Stimulated activated CD4-positive, alpha-beta T cell treated with anti-CD3 and anti-CD28 coated beads, Interleukin-1b, Interleukin-23, amount 100 ng/mL, for 48 hours (primary cell): ENCODE measurements around the gene C9orf43.
"Not testable (repeated sequence)": the region's sequence is repeated elsewhere in the genome, so short reads cannot be mapped to it uniquely, and the experiment has no call there.

Source experiments
- DNase-seq: peaks from one replicate; pipeline ENCODE4 v3.0.0-alpha.2; 2020

Gene C9orf43

DNA sequence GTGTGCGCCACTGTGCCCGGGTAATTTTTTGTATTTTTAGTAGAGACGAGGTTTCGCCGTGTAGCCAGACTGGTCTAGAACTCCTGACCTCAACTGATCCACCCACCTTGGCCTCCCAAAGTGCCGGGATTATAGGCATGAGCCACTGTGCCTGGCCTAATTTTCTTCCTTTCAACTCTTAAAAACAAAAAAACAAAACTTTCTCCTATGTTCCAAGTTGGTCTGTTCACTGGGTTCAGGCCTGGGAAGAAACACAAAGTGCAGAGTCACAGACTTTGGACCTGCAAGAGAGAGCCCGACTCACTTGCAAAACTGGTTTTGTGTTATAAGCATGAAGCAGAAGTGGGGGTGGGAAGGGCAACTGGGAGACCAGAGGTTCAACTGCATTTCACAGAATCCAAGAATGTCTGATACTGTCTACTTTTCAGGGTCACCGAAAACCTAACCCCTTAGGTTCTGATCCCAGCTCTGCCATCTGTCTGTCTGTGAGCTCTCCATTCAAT, 28.6 kb upstream of the C9orf43 start:
- no peak for DNase-seq

DNA sequence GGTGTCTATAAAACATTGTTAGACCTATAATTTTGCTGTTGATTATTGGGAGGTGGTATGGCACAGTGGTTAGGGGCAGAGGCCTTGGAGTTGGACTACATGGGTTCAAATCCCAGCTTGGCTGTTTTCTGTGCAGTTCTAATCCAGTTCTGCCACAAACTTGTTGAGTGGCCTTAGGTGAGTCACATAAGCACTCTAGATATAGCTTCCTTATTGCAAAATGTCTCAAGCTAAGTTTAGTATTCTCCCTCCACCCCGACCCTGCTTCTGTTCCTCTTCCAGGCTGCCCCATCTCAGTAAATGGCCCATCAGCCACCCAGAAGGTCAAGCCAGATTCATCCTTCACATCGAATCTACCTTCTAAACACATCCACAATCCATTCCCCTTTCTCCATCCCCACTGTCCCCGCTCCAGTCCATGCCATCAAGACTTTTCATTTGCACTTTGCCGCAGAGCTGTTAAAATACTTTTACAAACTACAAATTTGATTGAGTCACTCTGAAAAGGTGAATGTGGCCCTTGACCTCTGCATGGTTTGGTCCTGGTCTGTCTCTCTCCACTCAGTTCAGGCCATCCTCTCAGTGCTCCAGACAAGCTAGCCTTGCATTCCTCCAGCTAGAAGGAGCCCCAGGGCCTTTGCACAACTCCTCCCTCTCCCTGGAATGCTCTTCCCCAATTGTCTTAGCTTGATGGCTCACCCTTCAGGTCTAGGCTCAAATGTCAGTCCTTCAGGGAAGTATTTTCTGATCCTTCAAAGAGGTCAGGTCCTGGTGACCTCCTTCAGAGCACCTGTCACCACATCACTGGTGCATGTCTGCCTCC, 23.8 kb upstream of the C9orf43 start:
- no peak for DNase-seq

DNA sequence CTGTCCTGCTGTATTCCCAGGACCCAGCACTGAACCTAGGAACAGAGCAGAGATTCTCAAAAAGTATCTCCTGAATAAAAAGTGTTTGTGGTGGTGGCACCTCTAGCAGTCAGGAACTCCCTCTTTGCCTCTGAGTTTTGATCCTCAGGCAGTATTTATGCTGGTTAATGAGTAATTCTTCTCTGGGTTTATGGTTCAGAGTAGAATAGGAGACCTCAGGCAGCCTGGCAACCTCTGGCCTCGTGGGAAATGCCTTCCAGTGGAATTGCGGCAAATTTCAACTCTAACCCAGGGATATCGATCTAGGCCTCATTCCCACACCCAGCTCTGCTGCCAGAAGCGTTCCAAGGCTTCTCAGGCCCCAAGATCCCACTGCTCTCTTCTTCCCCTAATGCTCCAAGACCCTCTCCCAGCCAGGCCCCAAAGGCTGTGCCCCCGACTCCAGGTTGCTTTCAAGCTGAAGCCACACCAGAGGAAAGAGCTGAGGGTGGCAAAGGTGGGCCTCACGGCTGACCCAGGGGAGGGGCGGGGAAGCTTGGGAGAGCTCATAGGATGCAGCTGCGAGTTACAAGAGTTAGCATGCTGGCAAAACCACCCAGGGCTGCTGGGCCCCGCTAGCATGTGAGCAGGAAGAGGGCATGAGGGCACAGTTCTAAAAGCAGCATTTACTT, 22.9 kb upstream of the C9orf43 start:
- no peak for DNase-seq

DNA sequence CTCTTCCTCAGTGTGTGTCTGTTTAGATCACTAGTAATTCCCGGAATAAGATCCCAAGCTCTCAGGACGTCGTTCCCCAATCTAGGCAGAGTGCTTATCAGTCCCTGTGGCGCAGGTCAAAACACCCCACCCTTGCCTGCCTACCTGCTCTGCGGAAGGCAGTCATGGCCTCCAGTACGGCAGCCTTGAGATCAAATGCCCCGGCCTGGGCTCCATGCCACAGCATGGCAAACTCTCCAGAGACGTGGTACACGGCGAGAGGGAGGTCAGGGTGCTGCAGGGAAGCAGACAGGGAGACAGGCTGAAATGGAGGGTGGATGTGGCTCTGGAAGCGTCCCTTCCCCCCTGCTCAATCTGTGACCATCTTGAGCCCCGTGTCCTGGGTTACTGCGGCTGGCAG, 21.7 kb upstream of the C9orf43 start:
- no peak for DNase-seq

DNA sequence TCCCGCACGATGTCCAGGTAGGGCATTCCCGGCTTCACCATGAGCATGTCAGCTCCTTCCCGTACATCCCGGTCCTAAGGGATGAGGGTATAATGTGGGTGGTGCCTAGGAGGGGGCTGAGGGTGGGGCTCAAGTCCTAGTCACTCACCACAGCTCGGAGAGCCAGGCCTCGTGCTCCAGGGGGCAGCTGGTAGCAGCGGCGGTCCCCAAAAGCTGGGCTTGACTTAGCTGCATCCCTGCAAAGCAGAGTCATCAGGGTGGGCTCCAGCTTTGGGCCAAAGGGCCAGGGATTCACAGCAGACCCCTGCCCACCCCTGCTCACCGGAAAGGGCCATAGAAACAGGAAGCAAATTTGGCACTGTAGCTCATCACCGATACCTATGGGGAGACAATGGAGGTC, 21.1 kb upstream of the C9orf43 start:
- DNase-seq: no peak

DNA sequence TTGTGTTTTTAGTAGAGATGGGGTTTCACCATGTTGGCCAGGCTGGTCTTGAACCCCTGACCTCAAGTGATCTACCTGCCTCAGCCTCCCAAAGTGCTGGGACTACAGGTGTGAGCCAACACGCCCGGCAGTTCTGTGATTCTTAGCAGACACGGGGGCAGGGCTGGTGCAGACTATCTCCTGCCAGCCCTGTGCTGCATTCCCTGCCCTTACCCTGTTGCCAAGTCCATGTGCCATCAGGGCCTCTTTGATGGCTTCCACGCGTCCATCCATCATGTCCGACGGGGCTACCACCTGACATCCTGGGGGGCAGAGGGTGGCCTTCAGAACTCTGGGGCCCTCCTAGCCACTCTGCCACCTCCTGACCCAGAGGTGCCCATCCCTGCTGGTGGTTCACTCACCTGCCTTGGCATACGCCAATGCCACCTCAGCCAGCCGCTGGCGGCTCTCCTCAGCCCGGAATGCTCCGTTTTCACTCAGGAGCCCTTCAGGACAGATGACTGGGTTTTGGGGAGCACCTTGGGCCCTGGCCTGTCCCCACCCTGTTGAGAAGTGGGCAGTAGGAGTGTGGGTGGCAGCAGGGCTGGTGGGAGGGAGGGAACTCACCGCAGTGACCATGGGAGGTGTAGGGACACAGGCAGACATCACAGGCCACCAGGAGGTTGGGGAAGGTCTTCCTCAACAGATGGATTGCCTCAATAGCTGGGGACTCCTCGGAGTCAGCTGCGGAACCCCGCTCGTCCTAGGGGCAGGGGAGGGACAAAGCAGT, 20.2 kb upstream of the C9orf43 start:
- DNase-seq: no peak

DNA sequence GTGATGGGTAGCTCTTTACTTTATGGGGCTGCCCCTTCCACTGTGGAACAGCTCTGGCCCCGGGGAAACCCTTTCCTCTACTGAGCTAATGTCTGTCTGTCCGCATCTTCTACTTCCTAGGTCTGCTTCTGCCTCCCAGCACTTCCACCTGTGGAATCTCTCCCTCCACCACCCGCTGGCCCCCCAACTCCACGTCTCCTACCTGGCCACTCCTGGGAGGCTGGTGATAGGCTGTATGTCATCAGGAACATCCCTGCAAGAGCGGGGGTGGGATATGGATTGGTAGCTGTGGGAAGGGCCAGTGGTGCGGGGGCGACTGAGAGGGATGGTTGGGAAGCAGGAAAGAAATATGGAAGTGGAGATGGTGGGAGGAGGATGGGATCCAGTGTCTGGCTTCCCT, 18.6 kb upstream of the C9orf43 start:
- no peak for DNase-seq

DNA sequence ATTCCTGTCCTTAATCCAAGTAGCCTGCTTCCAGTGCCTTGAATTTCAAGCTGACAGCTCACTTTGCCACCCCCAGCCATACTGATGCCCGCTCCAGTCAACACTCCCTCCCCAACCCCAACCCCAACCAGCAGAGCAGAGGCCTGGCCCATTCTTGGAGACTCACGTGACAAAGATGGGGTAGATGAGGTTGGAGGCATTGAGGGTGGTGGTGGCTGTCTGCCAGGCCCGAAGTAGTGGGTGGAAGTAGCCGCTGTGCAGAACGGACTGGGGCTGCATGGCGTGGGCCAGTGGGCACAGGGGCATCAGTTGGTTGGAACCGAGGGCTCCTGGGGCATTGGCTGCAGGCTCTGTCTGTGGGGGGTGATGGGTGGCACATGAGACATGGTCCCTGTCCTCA, 17.3 kb upstream of the C9orf43 start:
- no peak for DNase-seq

DNA sequence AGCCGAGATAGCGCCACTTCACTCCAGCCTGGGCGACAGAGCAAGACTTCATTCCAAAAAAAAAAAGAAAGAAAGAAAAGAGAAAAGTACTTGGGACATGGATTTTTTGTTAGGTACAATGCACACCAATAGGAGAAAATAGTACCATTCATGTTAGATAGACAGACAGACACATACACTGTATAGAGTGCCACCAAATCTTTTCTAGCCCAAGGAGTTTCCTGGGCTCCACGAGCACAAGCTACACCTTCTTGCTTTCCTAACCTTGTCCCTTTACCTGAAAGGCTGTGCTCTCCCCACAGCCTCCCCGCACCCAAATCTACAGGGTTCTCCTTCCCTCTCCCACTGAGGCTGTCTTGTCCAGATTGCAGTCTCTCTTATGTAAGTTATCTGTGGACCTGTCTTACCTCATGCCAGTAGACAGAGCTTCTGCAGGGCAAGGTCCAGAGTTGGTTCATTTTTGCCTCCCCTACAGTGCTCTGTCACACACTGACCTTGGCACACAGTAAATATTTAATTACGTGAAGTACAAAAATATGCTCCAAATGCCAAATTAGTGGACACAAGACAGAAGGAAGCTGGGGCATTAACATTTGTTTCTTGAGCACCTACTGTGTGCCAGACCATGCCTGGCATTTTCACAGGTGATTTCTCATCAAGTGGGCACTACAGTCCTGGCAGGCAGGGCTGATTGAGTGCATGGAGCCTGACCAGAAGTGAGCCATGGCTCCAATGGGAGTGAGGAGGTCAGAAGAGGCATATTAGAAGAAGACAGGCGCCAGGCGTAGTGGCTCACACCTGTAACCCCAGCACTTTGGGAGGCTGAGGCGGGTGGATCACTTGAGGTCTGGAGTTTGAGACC, 15.3 kb upstream of the C9orf43 start:
- no peak for DNase-seq

DNA sequence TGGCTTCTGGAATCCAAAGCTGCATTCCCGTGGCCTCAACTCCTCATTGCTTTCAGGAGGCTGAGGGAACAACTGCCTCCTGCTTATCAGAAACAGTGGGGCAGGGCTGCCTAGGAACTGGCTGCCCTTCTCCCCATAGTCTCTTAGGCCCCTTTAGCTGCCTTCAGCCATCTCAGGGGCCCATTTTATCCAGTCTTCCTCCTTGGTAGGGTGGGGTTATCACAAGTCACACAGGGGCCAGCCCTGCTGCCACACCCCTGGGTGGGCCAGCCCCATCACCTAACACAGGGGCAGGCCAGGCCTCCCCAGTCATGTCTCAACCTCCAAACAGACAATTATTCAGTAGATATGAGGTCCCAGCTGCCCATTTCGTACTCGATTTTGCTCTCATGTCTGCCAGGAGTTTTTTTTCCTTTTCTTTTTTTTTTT, 13.3 kb upstream of the C9orf43 start:
- no peak for DNase-seq

DNA sequence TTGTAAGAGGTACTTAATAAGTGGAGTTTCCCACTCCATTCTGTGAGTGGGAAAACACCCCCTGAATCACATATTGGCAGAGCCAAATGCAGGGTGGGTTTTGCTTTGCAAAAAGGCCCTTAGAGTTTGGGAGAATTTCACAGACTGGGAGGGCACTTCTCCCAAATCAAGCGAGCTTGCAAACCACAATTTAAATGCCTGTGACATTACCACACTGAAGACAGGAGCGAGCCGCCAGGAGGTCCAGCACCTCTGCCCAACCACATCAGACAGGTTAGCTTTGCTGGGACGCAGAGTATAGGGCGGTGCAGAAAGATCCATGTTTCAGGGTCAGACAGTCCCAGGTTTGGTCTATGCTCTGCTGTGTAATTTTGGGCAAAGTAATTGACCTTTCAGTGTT, 11.8 kb upstream of the C9orf43 start:
- no peak for DNase-seq

DNA sequence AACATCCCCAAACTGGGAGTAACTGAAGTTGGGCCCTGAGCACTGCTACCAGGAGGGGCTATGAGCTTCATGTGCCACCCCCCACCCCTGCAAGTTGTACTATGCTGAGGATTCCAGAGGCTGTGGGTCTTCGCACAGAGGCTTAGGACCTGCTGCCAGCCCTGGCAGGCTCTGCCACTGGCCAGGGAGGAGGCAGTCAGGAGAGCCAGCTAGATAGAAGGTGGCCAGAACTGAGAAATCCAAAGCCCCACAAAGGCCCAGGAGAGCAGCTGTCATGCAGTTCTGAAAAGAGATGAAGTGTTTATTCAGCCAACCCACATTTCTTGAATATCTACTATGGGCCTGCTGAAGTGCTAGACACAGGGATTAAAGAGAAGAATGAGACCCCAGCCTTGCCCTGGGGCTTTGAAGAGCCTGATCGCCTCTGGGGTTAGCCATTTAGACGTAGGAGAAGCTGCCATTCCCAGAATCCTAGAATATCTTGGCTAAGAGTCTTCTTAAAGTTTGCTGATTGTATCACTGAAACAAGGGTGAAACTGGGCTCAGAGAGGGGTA, 10.8 kb upstream of the C9orf43 start:
- DNase-seq: no peak

DNA sequence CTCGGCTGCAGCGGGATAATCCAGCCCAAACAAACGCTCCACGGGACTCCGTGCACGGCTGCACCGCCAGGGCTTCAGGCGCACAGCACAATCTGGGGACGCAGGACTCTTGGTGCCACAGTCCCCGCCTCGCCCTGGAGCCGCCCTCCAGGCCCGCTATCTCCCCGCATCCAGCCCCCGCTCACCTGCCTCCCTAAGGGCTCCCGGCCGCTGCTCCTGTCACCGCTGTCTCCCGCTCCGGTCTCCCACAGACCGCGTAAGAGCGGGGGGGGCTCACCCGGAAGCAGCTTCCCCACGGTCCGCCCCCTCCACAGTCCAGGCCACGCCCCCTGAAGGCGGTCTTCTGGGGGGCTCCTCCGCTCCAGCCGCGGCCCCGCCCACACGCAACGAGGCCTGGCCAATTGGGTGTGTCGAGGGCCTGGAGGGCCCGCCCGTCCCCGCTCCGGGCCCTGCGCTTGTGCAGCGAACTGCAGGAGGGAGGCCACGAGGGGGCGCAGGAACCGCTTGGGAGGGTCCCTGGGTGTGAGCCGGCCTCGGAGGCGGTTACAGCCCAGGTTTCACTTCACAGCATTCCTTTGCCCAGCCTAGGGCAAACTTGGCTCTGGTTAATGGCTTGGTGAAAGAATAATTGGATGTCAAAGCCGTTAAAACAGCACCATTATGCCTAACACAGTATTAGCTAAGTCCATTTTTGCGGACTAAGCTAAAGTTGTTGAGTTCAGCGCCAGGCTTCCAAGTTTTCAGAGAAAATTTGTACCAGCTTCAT, 9.3 kb upstream of the C9orf43 start, which contains the start of gene ALAD:
ALAD (minus strand) TSS at position 258 of the 766 bp plus-strand sequence. CDS start 7,725 bp downstream, outside the sequence.
- peak; percentile 98 for DNase-seq

DNA sequence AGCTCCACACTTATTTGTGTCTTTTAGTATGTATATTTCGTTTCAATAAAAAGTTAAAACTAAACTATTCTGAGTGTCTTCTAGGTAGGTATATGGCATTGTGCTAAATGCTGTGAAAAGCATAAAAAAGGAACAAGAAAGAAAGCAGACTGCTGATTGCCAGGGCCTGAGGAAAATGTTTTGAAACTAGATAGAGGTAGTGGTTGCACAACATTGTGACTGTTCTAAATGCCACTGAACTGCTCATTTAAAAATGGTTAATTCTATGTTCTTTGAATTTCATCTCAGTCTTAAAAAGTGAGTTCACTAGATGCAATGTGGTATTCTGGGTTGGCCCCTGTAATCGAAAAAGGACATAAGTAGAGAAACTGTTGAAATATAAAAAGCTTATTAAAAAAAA, 6.9 kb upstream of the C9orf43 start:
- DNase-seq: no peak

DNA sequence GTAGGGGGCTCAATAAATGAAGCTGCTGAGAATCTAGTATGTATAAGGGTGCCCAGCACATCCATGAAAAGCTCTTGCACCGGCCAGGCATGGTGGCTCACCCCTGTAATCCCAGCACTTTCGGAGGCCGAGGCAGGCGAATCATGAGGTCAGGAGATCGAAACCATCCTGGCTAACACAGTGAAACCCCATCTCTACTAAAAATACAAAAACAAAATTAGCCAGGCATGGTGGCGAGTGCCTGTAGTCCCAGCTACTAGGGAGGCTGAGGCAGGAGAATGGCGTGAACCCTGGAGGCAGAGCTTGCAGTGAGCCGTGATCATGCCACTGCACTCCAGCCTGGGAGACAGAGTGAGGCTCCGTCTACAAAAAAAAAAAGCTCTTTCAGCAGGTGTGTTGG, 4.2 kb upstream of the C9orf43 start:
- not testable (repeated sequence) for DNase-seq

DNA sequence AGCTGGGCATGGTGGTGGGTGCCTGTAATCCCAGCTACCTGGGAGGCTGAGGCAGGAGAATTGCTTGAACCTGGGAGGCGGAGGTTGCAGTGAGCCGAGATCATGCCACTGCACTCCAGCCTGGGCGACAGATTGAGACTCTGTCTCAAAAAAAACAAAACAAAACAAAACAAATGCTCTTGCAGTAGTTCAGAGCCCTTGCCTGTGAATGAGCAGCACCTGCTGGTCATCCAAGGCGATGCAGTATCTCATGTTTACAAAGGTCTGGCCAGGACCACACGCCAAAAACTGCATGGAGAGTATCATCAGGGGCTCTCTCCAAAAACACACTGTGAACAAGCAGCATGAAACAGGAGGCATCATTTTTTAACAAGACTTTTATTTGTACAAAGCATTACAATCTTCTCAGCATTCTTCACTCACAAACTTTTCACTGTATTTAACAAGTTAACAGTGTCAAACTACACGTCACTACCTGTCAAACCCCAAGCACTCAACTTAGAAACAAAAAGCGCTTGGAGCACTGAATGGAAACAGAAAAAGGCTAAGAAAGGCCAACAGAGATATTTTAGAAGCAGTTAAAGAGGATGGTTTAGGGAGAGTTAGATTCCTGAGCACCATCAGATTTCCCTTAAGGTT, 3.6 kb upstream of the C9orf43 start:
- DNase-seq: peak; percentile 59

DNA sequence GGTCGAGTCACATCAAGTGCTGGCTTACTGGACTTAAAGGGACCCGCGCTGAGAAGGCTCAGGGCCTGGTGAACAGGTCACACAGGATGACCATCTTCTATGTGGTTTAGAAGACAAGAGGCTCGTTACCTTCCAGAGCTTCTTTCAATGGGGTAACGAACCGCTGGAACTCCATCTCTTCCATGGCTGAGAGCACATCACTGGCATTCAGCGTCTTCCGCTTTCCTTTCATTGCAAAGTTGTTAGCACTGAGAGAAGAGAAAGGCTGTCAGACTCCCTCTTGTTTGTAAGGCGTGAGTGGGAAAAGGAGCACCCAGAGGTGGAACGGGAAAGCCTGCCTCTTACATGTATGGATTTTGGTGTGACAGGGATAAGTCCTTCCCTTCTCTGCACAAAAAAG, 1.1 kb upstream of the C9orf43 start:
- no peak for DNase-seq

DNA sequence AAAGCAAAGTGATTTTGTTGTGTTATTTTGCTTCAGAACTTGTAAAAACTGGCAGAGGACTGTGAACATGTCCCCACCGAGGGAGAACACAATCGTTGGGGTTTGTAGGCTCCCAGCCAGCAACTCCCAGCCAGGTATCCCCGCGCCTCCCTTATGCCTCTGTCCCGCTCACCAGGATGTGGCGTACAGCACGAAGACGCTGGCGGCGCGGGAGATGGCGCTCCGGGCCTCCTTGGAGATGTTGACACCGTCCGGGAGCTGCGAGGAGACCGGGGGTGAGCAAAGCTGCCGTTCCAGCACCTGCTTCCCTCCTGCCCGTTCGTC, 702 bp upstream of the C9orf43 start:
- DNase-seq: no peak

DNA sequence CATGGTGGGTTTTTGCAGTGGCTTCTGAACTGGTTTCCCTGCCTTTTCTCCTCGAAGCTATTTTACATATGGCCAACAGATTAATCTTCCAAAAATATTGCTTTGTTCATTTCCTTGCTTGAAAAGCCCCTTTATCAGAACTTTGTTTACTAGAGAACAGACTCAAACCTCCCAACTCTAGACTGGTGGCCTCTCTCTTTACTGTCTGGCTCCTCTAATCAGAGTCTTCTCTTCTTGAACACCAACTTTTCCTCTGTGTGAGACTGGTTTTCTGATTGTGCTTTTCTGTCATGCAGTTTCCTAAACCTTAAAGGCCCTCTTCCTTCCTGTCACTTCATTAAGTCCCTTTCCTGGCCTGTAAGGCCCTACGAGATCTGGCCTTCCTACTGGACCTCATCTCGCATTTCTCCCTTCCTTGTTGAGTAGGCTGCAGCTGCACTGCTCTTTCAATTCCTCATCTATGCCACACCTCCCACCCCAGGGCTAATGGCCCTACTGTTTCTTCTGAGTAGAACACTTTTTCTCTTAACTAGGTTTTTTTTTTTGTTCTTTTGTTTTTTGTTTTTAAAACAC, 5.7 kb downstream of the C9orf43 start:
- no peak for DNase-seq

DNA sequence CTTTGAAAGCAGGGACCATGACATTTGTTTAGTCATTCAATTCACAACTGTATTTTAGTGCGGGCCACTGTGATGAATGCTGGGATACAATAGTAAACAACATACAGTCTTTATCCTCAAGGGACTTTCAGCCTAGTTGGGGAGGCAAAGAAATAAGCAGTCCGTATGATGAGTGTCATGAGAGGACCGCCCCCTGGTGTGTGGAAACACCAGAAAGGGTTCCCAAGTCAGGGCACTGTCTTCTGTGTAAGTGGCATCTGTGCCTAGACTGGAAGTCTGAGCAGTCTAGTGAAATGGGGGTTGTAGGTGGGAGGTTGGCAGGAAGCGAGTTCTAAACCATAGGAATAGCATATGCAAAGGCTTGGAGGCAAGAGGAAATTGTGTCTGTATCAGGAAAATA, 6.8 kb downstream of the C9orf43 start:
- no peak for DNase-seq

DNA sequence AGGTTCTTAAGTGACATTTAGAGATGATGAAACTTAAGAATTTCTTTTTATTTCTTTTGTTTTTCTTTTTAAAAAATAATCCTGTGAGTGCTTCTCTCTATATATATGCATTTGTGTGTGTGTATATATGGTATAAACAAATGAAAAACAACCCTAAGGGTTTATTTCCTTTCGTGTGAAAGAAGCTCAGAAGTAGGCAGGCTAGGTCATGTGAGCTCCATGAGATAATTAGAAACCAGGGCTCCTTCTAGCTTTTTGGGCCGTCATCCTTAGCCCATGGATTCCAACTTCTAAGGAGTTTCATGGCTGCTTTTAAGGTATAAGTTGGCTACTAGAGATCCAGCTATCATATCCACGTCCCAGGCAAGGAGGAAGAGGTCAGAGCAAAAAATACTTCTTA, 11.2 kb downstream of the C9orf43 start:
- no peak for DNase-seq
